Lung (tissue), 12 donors: Measurements from ENCODE around the gene FSTL1. TPM values are rescaled to one million over a fixed set of nuclear protein-coding genes. Genes with fewer than 3 reads are reported as not detected.
"Not testable (repeated sequence)": the region's sequence is repeated elsewhere in the genome, so short reads cannot be mapped to it uniquely, and the experiment has no call there.

Source experiments
- ATAC-seq: fragments of 200-7000 bp; cut with Tn5 transposase; one replicate; pipeline ENCODE4 v1.9.1; 2020; ENCODE audit warnings: moderate number of reproducible peaks; ENCODE audit not compliant: insufficient read depth, low FRiP score
- DNase-seq, 3 donors: peaks; one replicate each; pipeline ENCODE4 v3.0.0-alpha.2; 2013 to 2017
- H3K27ac ChIP-seq, 2 donors: one replicate each; pipeline ENCODE4 v1.5.1; 2013; ENCODE audit warnings: mild to moderate bottlenecking in 2 of 2, moderate library complexity in 2 of 2, control low read depth in 1 of 2, inconsistent platforms in 1 of 2, low read depth in 1 of 2, low read length in 1 of 2
- H3K27me3 ChIP-seq, 3 donors: one replicate each; pipeline ENCODE4 v1.5.1; 2013; ENCODE audit warnings: low read length in 2 of 3; ENCODE audit not compliant: control insufficient read depth in 3 of 3, insufficient read depth in 3 of 3
- H3K36me3 ChIP-seq, 4 donors: one replicate each; pipeline ENCODE4 v1.5.1; 2013; ENCODE audit warnings: low read length in 4 of 4, mild to moderate bottlenecking in 1 of 4, moderate library complexity in 1 of 4; ENCODE audit not compliant: control insufficient read depth in 4 of 4, insufficient read depth in 4 of 4
- H3K4me1 ChIP-seq, 5 donors: one replicate each; pipeline ENCODE4 v1.5.1; 2013; ENCODE audit warnings: low read length in 5 of 5, mild to moderate bottlenecking in 2 of 5, moderate library complexity in 1 of 5; ENCODE audit not compliant: control insufficient read depth in 5 of 5, insufficient read depth in 5 of 5
- H3K4me3 ChIP-seq: one replicate; pipeline ENCODE4 v1.5.1; 2013; ENCODE audit warnings: mild to moderate bottlenecking, control low read depth, moderate library complexity
- H3K9ac ChIP-seq, 2 donors: one replicate each; pipeline ENCODE4 v1.5.1; 2013; ENCODE audit warnings: low read length in 2 of 2, control low read depth in 1 of 2; ENCODE audit not compliant: insufficient read depth in 1 of 2
- H3K9me3 ChIP-seq, 4 donors: one replicate each; pipeline ENCODE4 v1.5.1; 2013; ENCODE audit warnings: low read length in 3 of 4, mild to moderate bottlenecking in 1 of 4, moderate library complexity in 1 of 4; ENCODE audit not compliant: control insufficient read depth in 4 of 4, insufficient read depth in 3 of 4
- WGBS, 2 donors: extraction: QIAGEN DNeasy Blood & Tissue Kit; methylation state at CpG; one replicate each; pipeline ENCODE4 v1.1.7; 2013; 5-methylcytosine and 5-hydroxymethylcytosine counted together
- polyA plus RNA-seq, 2 donors: library from polyadenylated mRNA; stranded (reverse); fragments of 200-250 nt; gene quantifications; one replicate each; pipeline ENCODE4 v1.2.1, GENCODE V29; 2013
- total RNA-seq, 2 donors: library from RNA; depleted of rRNA in 1 of 2; stranded (reverse); fragments of >200 nt in 1 of 2; gene quantifications; one replicate each; pipeline ENCODE4 v1.2.1, GENCODE V29; 2014 to 2021
- TF ChIP-seq, protein P1 (sequence below): IDR thresholded peaks from 2 replicates; pipeline ENCODE4 v1.5.1; 2012; ENCODE audit warnings: mild to moderate bottlenecking; ENCODE audit errors: control extremely low read depth, extremely low read depth
- donor health status: control.
- donor health status: control.
- donor health status: Bipolar disorder and iron deficiency.
- donor health status: healthy.
- donor health status: DM: yes; HTN: yes; CAD: no.

The FSTL1 gene
- total and polyA plus RNA-seq, 4 donors, result 24.9 to 544 (median 192) TPM

DNA sequence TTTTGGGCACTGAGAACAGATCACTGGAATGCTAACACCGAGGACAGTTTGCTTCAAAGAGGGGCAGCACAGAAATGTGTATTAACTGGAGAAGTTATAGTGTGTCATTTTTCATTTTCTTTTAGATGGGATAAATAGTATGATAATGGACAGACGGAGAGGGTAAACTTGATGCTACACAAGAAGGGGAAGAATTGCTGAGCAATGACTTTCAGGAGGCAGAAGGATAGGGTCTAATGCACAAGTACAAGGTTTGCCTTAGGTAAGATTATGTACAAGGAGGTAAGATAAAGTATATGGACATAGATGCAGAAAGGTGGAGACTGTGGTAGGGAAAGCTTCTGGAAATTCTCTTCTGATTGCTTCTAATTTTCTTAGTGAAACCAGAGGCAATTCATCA is 69.3 kb downstream of the FSTL1 start:
- H3K4me3 ChIP-seq, result no peak overlapping the region
- no peak for DNase-seq
- H3K4me1 ChIP-seq, result no peaks in the 10 kb centered on the region
- no peaks in the 10 kb centered on the region for H3K27me3 ChIP-seq
- 88 to 97% methylated on average over 2 of the region's 2 CpGs for WGBS, 2 donors
- no peak for ATAC-seq
- TF ChIP-seq, protein P1, sequence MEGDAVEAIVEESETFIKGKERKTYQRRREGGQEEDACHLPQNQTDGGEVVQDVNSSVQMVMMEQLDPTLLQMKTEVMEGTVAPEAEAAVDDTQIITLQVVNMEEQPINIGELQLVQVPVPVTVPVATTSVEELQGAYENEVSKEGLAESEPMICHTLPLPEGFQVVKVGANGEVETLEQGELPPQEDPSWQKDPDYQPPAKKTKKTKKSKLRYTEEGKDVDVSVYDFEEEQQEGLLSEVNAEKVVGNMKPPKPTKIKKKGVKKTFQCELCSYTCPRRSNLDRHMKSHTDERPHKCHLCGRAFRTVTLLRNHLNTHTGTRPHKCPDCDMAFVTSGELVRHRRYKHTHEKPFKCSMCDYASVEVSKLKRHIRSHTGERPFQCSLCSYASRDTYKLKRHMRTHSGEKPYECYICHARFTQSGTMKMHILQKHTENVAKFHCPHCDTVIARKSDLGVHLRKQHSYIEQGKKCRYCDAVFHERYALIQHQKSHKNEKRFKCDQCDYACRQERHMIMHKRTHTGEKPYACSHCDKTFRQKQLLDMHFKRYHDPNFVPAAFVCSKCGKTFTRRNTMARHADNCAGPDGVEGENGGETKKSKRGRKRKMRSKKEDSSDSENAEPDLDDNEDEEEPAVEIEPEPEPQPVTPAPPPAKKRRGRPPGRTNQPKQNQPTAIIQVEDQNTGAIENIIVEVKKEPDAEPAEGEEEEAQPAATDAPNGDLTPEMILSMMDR, result no peak
- H3K9ac ChIP-seq, result no peak overlapping the region
- H3K9me3 ChIP-seq, result no peaks in the 10 kb centered on the region
- H3K36me3 ChIP-seq, result no peaks in the 10 kb centered on the region
- no peak overlapping the region for H3K27ac ChIP-seq

DNA sequence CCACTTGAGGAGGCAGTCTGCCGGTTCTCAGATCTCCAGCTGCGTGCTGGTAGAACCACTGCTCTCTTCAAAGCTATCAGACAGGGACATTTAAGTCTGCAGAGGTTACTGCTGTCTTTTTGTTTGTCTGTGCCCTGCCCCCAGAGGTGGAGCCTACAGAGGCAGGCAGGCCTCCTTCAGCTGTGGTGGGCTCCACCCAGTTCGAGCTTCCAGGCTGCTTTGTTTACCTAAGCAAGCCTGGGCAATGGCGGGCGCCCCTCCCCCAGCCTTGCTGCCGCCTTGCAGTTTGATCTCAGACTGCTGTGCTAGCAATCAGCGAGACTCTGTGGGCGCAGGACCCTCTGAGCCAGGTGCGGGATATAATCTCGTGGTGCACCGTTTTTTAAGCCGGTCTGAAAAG is 72.8 kb downstream of the FSTL1 start:
- not testable (repeated sequence) for H3K4me1 ChIP-seq, H3K27me3 ChIP-seq, H3K9me3 ChIP-seq, H3K4me3 ChIP-seq, H3K27ac ChIP-seq, H3K36me3 ChIP-seq, ATAC-seq, DNase-seq, H3K9ac ChIP-seq
- 65 to 70% methylated on average over 5 to 12 of the region's 12 CpGs for whole genome bisulfite sequencing, 2 donors

DNA sequence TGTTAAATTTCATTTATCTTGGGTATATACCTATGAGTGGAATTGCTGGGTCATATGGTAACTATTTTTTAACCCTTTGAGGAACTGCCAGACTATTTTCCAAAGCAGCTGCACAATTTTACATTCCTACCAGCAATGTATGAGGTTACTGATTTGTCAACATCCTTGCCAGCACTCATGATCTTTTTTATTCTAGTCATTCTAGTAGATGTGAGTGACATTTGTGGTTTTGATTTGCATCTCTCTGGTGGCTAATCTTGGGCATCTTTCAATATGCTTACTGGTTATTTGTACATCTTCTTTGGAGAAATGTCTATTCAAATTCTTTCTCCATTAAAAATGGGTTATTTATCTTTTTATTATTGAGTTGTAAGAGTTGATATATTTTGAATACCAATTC is 80.3 kb downstream of the FSTL1 start:
- no peak for DNase-seq
- no peak for ATAC-seq
- H3K36me3 ChIP-seq, result no peaks in the 10 kb centered on the region
- H3K9ac ChIP-seq, result no peak overlapping the region
- no peak overlapping the region for H3K27ac ChIP-seq
- H3K4me3 ChIP-seq, result no peak overlapping the region
- no peaks in the 10 kb centered on the region for H3K9me3 ChIP-seq
- H3K27me3 ChIP-seq, result no peaks in the 10 kb centered on the region
- peaks cover 0 to 4% (median 0%) of the 10 kb centered on the region in 5 donors for H3K4me1 ChIP-seq
- TF ChIP-seq, protein P1, result no peak

DNA sequence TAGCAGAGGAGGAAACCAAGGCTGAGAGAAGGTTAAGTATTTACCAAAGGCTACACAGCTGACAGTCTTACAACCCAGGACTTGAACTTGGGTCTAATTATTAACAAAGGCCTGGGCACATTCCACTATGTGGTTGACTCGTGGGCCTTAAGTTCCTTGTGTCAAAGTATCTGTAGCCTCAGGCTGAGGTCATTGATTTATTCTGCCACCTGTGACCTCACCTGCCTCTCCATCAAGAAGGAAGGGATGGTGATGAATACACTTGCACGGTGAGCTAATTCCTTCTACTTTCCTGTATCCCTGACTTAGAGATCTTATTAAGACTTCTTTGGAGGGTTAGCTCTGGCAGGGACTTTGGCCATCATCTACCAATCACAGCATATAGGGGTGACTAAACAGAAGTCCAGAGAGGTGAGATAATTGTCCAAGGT is 81.7 kb downstream of the FSTL1 start:
- Histone ChIP-seq H3K9me3 (no peaks in the 10 kb centered on the region), H3K9ac (no peak overlapping the region), H3K4me3 (no peak overlapping the region), H3K4me1 (peaks cover 0 to 4% (median 0%) of the 10 kb centered on the region in 5 donors), H3K27ac (no peak overlapping the region), H3K27me3 (no peaks in the 10 kb centered on the region), H3K36me3 (no peaks in the 10 kb centered on the region)
- ATAC-seq (no peak), DNase-seq (no peak)
- TF ChIP-seq, protein P1, result no peak
- WGBS, 2 donors, result 56 to 79% methylated on average over 2 of the region's 2 CpGs
